Chondrocyte (in vitro differentiated cells): ENCODE data around the gene FOXL1. TPM values are rescaled to one million over a fixed set of nuclear protein-coding genes. Genes with fewer than 3 reads are reported as not detected.

Experiments
- DNase-seq: peaks from one replicate; pipeline ENCODE4 v3.0.0; 2021; ENCODE audit warnings: mixed read lengths, low spot score
- H3K27ac Mint-ChIP-seq: one replicate; pipeline ENCODE4 v1.8.0; 2021; ENCODE audit warnings: mild to moderate bottlenecking, moderate library complexity, mixed read lengths; ENCODE audit not compliant: unreplicated experiment
- H3K27me3 Mint-ChIP-seq: 2 replicates; pipeline ENCODE4 v1.8.0; 2021; ENCODE audit warnings: low read depth, mixed read lengths
- H3K36me3 Mint-ChIP-seq: 2 replicates; pipeline ENCODE4 v1.8.0; 2021; ENCODE audit warnings: low read depth, mixed read lengths
- H3K4me1 Mint-ChIP-seq: 2 replicates; pipeline ENCODE4 v1.8.0; 2021; ENCODE audit warnings: low read depth, mild to moderate bottlenecking, mixed read lengths
- H3K4me3 Mint-ChIP-seq: one replicate; pipeline ENCODE4 v1.8.0; 2021; ENCODE audit warnings: mild to moderate bottlenecking, moderate library complexity, mixed read lengths; ENCODE audit not compliant: unreplicated experiment
- H3K9me3 Mint-ChIP-seq: 2 replicates; pipeline ENCODE4 v1.8.0; 2021; ENCODE audit warnings: low read depth, mixed read lengths
- CTCF ChIP-seq: fragments of 200-600 bp; sonication (generic); IDR thresholded peaks from 2 replicates; pipeline ENCODE4 v1.5.0; 2021; ENCODE audit warnings: antibody characterized with exemption, mild to moderate bottlenecking, moderate library complexity
- total RNA-seq: library from RNA; stranded (reverse); gene quantifications from 3 replicates; pipeline ENCODE4 v1.2.1, GENCODE V29; 2021

The FOXL1 gene
- total RNA-seq, 1 donor from 2014 or later: 8.1 TPM

GRCh38 chr16:86580063-86580790, 1.9 kb downstream of the FOXL1 start:
- H3K27ac Mint-ChIP-seq: peak overlapping the region; percentile 85
- DNase-seq: no peak
- no peak for TF ChIP-seq CTCF

GRCh38 chr16:86580791-86581170, 2.4 kb downstream of the FOXL1 start:
- Mint-ChIP-seq H3K9me3 (no peaks in the 10 kb centered on the region), H3K4me3 (no peak overlapping the region), H3K27me3 (no peaks in the 10 kb centered on the region), H3K27ac (peak overlapping the region; percentile 55), H3K36me3 (peaks cover 4% of the 10 kb centered on the region), H3K4me1 (peaks cover 59% of the 10 kb centered on the region)
- TF ChIP-seq CTCF: no peak
- no peak for DNase-seq

More at GRCh38 chr16:86580063-86580790, 1.9 kb downstream of the FOXL1 start:
- Mint-ChIP-seq H3K27me3 (no peaks in the 10 kb centered on the region), H3K9me3 (no peaks in the 10 kb centered on the region), H3K4me1 (peaks cover 64% of the 10 kb centered on the region), H3K4me3 (peak overlapping the region; percentile 64), H3K36me3 (peaks cover 3% of the 10 kb centered on the region)

- no peaks in the 10 kb centered on the region for H3K27me3 Mint-ChIP-seq
Observed at GRCh38 chr16:86581458-86581857, 3.1 kb downstream of the FOXL1 start.

GRCh38 chr16:86584071-86584685, 5.8 kb downstream of the FOXL1 start:
- Mint-ChIP-seq H3K27ac (no peak overlapping the region), H3K4me1 (peaks cover 29% of the 10 kb centered on the region), H3K4me3 (no peak overlapping the region), H3K27me3 (no peaks in the 10 kb centered on the region), H3K36me3 (peaks cover 6% of the 10 kb centered on the region), H3K9me3 (no peaks in the 10 kb centered on the region)
- TF ChIP-seq CTCF: no peak
- DNase-seq: no peak

More at GRCh38 chr16:86581458-86581857, 3.1 kb downstream of the FOXL1 start:
- Mint-ChIP-seq H3K4me3 (no peak overlapping the region), H3K9me3 (no peaks in the 10 kb centered on the region), H3K4me1 (peaks cover 52% of the 10 kb centered on the region), H3K36me3 (peaks cover 5% of the 10 kb centered on the region), H3K27ac (peak overlapping the region; percentile 69)
- DNase-seq: no peak
- no peak for TF ChIP-seq CTCF

GRCh38 chr16:86584726-86585721, 6.7 kb downstream of the FOXL1 start:
- Mint-ChIP-seq H3K4me3 (peak overlapping the region; percentile 49), H3K27ac (no peak overlapping the region), H3K27me3 (no peaks in the 10 kb centered on the region), H3K9me3 (no peaks in the 10 kb centered on the region), H3K4me1 (peaks cover 31% of the 10 kb centered on the region), H3K36me3 (peaks cover 6% of the 10 kb centered on the region)
- no peak for DNase-seq
- TF ChIP-seq CTCF: no peak
